HL-60 (cell line): ENCODE data around the gene MAD2L2.
A peak's percentile ranks its signal among the peaks of the same experiment; 100 is the strongest.

Experiments used
- DNase-seq, 2 experiments: peaks; one replicate each; pipeline ENCODE4 v3.0.0-alpha.2; 2010 to 2020; ENCODE audit warnings: low read depth in 1 of 2, low spot score in 1 of 2
- H3K27ac ChIP-seq: fragments of 250-450 bp; sonication (Bioruptor Pico); replicated peaks from 2 replicates; pipeline ENCODE4 v1.5.1; 2020; ENCODE audit warnings: mild to moderate bottlenecking, moderate library complexity
- H3K27me3 ChIP-seq: fragments of 250-450 bp; sonication (Bioruptor Pico); 2 replicates; pipeline ENCODE4 v1.5.1; 2021; ENCODE audit warnings: mild to moderate bottlenecking, moderate library complexity; ENCODE audit not compliant: insufficient read depth, poor library complexity, severe bottlenecking
- H3K4me3 ChIP-seq: replicated peaks from 2 replicates; pipeline ENCODE4 v1.5.1; 2011; ENCODE audit warnings: mild to moderate bottlenecking, control low read depth, low read length; ENCODE audit not compliant: insufficient read depth
- CTCF ChIP-seq: IDR thresholded peaks from one replicate; pipeline ENCODE4 v1.5.1; 2011; ENCODE audit warnings: low read length, control low read depth, inconsistent platforms; ENCODE audit not compliant: insufficient read depth
- GABPA ChIP-seq: IDR thresholded peaks from 2 replicates; pipeline ENCODE4 v1.6.1; 2012; ENCODE audit warnings: low read depth
- POLR2AphosphoS5 ChIP-seq: IDR thresholded peaks from 2 replicates; pipeline ENCODE4 v1.6.1; 2012; ENCODE audit warnings: low read depth
- SPI1 ChIP-seq: IDR thresholded peaks from 2 replicates; pipeline ENCODE4 v1.6.1; 2012; ENCODE audit warnings: low read depth, mild to moderate bottlenecking, borderline replicate concordance
- TF ChIP-seq, protein P1 (sequence below): IDR thresholded peaks from 2 replicates; pipeline ENCODE4 v1.6.1; 2012; ENCODE audit warnings: low read depth; ENCODE audit not compliant: insufficient replicate concordance

Gene MAD2L2

GRCh38 chr1:11728126-11728806 is 47.3 kb upstream of the MAD2L2 start:
- TF ChIP-seq, protein P1, sequence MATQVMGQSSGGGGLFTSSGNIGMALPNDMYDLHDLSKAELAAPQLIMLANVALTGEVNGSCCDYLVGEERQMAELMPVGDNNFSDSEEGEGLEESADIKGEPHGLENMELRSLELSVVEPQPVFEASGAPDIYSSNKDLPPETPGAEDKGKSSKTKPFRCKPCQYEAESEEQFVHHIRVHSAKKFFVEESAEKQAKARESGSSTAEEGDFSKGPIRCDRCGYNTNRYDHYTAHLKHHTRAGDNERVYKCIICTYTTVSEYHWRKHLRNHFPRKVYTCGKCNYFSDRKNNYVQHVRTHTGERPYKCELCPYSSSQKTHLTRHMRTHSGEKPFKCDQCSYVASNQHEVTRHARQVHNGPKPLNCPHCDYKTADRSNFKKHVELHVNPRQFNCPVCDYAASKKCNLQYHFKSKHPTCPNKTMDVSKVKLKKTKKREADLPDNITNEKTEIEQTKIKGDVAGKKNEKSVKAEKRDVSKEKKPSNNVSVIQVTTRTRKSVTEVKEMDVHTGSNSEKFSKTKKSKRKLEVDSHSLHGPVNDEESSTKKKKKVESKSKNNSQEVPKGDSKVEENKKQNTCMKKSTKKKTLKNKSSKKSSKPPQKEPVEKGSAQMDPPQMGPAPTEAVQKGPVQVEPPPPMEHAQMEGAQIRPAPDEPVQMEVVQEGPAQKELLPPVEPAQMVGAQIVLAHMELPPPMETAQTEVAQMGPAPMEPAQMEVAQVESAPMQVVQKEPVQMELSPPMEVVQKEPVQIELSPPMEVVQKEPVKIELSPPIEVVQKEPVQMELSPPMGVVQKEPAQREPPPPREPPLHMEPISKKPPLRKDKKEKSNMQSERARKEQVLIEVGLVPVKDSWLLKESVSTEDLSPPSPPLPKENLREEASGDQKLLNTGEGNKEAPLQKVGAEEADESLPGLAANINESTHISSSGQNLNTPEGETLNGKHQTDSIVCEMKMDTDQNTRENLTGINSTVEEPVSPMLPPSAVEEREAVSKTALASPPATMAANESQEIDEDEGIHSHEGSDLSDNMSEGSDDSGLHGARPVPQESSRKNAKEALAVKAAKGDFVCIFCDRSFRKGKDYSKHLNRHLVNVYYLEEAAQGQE, result no peak
- TF ChIP-seq SPI1 (no peak), POLR2AphosphoS5 (no peak), GABPA (no peak), CTCF (no peak)
- DNase-seq, result no peak
- Histone ChIP-seq H3K27ac (peak overlapping the region; percentile 84; the same call in 1 of the 2 replicates), H3K27me3 (no peaks in the 10 kb centered on the region), H3K4me3 (no peak overlapping the region)

DNA sequence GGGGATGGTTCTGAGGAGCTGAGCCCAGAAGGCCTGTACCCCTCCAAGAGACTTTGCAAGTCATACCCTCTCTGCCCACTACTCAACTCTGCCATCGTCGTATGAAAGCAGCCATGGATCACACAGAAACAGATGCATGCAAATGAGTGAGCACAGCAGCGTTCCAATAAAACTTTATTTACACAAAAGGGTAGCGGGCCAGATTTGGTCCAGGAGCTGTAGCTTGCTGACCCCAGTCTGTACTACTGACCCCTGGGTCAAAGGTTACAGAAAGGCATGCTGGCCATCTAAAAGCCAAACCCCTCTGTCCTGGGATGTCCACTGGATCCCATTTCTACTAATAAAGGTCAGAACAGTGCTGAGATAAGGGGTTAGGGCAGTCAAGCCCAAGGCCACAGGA is 46.2 kb upstream of the MAD2L2 start:
- Histone ChIP-seq H3K4me3 (no peak overlapping the region), H3K27me3 (no peaks in the 10 kb centered on the region), H3K27ac (no peak overlapping the region)
- no peak for DNase-seq
- no peak for TF ChIP-seq GABPA
- no peak for TF ChIP-seq CTCF
- TF ChIP-seq POLR2AphosphoS5, result no peak
- no peak for TF ChIP-seq SPI1
- TF ChIP-seq, protein P1, result no peak

DNA sequence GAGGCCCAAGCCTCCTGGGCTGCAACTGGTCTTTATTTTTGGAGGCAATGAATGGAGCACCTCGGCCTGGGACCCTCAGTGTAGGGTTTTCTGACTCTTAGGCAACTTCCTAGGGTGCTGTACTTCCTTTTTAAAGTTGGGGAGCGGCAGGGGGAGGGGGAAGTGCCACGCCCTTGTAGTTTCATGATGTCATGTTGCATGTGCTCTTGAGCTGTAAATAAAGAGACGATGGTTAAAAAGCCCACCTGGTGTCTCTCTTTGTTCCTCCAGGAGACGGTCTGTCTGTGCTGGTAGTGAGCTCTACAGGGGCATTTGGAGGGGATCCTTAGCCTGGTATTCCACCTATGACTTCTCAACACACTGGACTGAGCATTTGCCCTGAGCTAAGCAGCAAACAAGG is 44.7 kb upstream of the MAD2L2 start:
- H3K4me3 ChIP-seq, result no peak overlapping the region
- DNase-seq, result peak; percentile 70 to 76
- H3K27me3 ChIP-seq, result no peaks in the 10 kb centered on the region
- no peak for TF ChIP-seq POLR2AphosphoS5
- TF ChIP-seq SPI1, result peak; percentile 79; the same call in 1 of the 2 replicates
- H3K27ac ChIP-seq, result peak overlapping the region; percentile 31

- Histone ChIP-seq H3K27me3 (no peaks in the 10 kb centered on the region), H3K4me3 (no peak overlapping the region), H3K27ac (no peak overlapping the region)
- no peak for DNase-seq
- TF ChIP-seq GABPA (no peak), CTCF (no peak), SPI1 (no peak), POLR2AphosphoS5 (no peak)
- TF ChIP-seq, protein P1, result no peak
Observed at GRCh38 chr1:11722538-11722937, 41.6 kb upstream of the MAD2L2 start.
